Midbrain (tissue), 1 donor: Measurements from ENCODE around the gene SLC41A1.

Experiments
- DNase-seq: peaks from one replicate; lab custom pipeline; 2025; lab: John Stamatoyannopoulos, UW

SLC41A1 gene

GRCh38 chr1:205751036-205751651 is 61.9 kb downstream of the SLC41A1 start:
- no peak for DNase-seq

- DNase-seq: peak; percentile 98
Observed at GRCh38 chr1:205750138-205751035, 62.6 kb downstream of the SLC41A1 start, which contains the start of gene NUCKS1. TSS of gene NUCKS1 (minus strand) at chr1:205750182. CDS start at chr1:205749973, 209 bp downstream.

DNA sequence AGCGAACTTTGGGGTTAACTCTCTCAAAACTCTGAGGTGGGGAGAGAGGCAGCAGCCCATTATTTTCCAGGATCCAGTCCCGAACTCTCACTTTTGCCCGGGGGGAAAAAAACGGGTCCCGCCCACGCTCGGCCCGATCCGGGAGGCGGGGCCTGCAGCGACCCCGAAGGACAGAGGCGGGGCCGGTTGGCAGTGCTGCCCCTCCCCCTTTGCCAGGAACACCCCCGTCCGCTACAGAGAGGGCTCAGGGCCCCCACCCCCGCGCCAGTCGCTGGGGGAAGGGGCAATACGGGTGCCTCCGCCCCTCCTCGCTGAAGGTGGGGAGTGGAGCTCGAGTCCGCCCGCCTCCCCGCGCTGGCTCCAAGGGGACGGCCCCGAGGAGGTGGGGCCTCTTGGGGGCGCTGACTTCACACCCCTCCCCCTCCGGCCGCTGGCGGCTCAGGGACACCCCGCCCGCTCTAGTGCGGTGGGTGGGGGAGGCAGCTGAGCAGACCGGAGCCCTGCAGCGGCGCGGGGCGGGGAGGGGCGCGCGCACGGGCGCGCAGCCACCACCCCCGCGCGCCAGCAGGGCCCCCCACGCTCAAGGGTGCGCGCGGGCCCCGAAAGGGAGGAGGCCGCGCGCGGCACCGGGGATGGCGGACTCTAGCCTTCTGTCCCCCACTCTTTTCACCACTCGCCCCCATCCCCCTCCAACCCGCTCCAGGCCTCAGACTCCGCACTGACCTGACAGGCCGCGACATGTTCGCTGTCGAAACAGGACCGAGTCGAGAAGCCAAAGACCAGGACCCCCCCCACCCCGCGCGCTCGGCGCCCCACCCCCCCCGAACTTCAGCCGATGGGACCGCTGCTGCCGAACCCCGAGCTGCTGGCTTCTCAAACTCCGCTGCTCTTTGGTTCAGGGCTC is 63.5 kb downstream of the SLC41A1 start:
- peak; percentile 97 for DNase-seq

- DNase-seq: no peak
Observed at GRCh38 chr1:205748403-205749233, 64.4 kb downstream of the SLC41A1 start.

GRCh38 chr1:205746757-205747412 is 66.1 kb downstream of the SLC41A1 start:
- DNase-seq: no peak

DNA sequence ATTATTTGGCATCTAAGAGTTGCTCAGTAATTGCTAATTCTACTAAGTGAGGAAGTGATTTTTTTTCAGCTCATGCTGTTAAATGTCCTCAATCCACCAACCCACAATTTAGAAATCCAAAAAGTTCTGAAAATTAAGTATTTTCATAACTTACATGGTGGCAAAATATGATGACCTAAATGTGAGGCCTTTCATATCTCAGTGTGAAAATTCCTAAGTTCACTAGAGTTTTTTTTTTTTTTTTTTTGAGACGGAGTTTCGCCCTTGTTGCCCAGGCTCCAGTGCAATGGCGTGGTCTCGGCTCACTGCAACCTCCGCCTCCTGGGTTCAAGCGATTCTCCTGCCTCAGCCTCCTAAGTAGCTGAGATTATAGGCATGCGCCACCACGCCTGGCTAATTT is 68.6 kb downstream of the SLC41A1 start:
- no peak for DNase-seq

DNA sequence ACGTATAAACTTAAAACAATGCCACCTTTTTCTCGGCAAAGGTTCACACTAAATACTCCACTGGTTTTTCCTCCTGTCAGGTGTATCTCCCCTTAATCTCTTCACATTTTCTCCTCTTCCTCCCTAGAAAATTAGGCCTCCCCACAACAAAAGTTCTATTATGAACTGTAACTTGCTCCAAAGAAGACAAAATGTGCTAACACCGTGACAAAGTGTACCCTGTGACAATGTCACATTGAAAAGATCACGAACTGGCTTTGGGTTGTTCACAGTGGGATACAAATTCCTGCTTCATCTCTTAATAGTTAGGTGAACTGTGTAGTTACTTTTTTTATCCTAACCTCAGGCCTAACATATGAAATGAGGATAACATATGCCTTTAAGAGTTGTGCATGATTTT is 69.0 kb downstream of the SLC41A1 start:
- DNase-seq: no peak

GRCh38 chr1:205741681-205742080 is 71.3 kb downstream of the SLC41A1 start:
- DNase-seq: no peak

DNA sequence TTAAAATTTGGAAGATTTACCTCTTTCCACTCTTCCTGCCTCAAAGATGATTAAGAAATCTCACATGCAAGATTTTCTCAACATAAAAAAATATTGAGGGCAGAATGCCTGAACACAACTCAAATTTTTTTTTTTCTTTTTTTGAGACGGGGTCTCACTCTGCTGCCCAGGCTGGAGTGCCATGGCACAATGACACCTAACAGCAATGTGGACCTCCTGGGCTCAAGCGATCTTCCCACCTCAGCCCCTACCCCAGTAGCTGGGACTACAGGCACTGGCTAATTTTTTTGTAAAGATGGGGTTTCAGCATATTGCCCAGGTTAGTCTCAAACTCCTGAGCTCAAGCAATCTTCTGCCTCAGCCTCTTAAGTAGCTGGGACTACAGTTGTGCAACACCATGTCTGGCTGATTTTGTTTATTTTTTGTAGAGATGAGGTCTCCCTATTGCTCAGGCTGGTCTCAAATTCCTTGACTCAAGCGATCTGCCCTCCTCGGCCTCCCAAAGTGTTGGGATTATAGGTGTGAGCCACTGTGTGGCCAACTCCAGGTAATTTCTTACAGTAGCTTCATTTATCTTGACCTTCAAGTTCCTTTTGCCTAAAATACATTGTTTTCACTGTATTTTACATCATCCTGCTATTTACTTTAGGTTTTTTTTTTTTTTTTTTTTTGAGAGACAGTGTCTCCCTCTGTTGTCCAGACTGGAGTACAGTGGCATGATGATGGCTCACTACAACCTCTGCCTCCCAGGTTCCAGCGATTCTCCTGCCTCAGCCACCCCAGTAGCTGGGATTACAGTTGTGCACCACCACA is 73.4 kb downstream of the SLC41A1 start:
- DNase-seq: no peak
